Measurements from ENCODE around the gene USH1C. TPM values are rescaled to one million over a fixed set of nuclear protein-coding genes. Genes with fewer than 3 reads are reported as not detected.
A peak's percentile ranks its signal among the peaks of the same experiment; 100 is the strongest.

The USH1C gene
- total RNA-seq, 1 experiment from 2014 or later = 101 TPM

DNA sequence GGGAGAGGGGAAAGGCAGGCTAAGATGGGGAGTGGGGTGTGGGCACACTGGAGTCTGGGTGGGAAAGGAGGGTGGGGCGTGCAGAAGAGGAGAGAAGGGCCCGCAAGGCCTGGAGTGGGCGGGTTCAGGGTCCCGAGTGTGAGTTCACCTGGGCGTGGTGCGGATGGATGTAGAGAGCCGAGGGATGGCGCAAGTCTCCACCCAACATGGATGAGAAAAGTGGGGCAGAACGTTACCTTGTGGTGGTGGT is 67.2 kb downstream of the USH1C start:
- no peaks in the 10 kb centered on the region for H3K9me3 ChIP-seq
- H3K4me3 ChIP-seq (ENCODE audit: low read depth, low read length) = no peak overlapping the region
- Mint-ChIP-seq H3K9me3 (ENCODE audit: unreplicated experiment) (no peaks in the 10 kb centered on the region), H3K4me1 (ENCODE audit: low read depth, unreplicated experiment) (no peaks in the 10 kb centered on the region), H3K27ac (ENCODE audit: unreplicated experiment) (no peak overlapping the region), H3K27me3 (ENCODE audit: insufficient read depth, unreplicated experiment) (peaks cover 19% of the 10 kb centered on the region), H3K36me3 (ENCODE audit: insufficient read depth, unreplicated experiment) (no peaks in the 10 kb centered on the region), H3K4me3 (ENCODE audit: unreplicated experiment) (peak overlapping the region; percentile 10)
- CTCF ChIA-PET = no interaction called here
- H3K27me3 ChIP-seq (replicated peaks; ENCODE audit: control insufficient read depth, insufficient read depth, low read length) = peaks cover 6% of the 10 kb centered on the region
- no peak for DNase-seq
- H3K4me1 ChIP-seq = 0 out of 2 replicates have a peak, but pooled peaks cover 3% of the 10 kb centered on the region
- TF ChIP-seq, protein P1, sequence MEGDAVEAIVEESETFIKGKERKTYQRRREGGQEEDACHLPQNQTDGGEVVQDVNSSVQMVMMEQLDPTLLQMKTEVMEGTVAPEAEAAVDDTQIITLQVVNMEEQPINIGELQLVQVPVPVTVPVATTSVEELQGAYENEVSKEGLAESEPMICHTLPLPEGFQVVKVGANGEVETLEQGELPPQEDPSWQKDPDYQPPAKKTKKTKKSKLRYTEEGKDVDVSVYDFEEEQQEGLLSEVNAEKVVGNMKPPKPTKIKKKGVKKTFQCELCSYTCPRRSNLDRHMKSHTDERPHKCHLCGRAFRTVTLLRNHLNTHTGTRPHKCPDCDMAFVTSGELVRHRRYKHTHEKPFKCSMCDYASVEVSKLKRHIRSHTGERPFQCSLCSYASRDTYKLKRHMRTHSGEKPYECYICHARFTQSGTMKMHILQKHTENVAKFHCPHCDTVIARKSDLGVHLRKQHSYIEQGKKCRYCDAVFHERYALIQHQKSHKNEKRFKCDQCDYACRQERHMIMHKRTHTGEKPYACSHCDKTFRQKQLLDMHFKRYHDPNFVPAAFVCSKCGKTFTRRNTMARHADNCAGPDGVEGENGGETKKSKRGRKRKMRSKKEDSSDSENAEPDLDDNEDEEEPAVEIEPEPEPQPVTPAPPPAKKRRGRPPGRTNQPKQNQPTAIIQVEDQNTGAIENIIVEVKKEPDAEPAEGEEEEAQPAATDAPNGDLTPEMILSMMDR (IDR thresholded peaks at IDR 0.05; ENCODE audit: insufficient read depth in 1 of 2, low read depth in 1 of 2, low read length in 1 of 2, severe bottlenecking in 1 of 2, unreplicated experiment in 1 of 2) = no peak
- BruUV-seq (replicated peaks) = no TSS peak
- POLR2A ChIA-PET = no interaction called here
- intact Hi-C loops (cut with micrococcal nuclease; ENCODE audit: unreplicated experiment) = no loop called here
- H3K36me3 ChIP-seq (ENCODE audit: control insufficient read depth, insufficient read depth, low read length) = no peaks in the 10 kb centered on the region

DNA sequence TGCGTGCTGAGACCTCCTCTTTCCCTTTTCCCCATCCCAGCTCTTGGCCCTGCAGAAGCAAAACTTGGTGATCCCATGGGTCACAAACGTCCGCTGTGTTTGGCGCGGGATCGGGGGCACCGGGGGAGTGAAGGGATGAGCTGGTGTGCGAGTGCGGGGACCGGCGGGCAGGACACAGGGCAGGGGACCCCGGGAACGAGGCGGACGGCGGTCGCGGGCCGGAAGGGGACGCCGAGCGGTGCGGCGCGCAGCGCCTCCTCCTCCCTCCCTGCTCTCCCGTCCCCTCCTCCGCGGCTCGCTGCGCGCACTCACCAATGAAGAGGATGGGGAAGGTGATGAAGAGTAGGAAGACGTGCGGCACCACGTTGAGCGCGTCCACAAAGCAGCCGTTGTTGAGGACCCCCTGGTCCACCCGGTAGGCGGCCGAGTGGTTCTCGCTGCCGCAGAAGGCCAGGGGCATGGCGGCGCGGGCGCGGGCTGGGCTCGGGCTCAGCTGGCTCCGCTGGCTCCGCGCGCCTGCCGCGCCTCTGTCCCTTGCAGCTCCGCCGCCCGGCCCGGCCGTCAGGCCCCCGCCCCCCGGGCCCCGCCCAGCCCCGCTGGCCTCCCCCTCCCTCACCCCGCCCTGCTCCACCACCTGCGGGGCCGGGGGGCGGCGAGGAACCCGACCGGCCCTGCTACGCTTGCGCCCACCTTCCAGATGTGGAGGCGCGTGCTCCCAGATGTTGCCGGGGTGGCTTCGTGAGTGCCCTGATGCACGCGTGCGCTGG is 67.7 kb downstream of the USH1C start, which contains the start of gene ABCC8:
ABCC8 (minus strand) TSS at position 529 of the 767 bp plus-strand sequence; CDS start at position 460, 69 bp downstream.
- peaks cover 6% of the 10 kb centered on the region for H3K27me3 ChIP-seq (replicated peaks; ENCODE audit: control insufficient read depth, insufficient read depth, low read length)
- TF ChIP-seq, protein P1 (IDR thresholded peaks at IDR 0.05; ENCODE audit: insufficient read depth in 1 of 2, low read depth in 1 of 2, low read length in 1 of 2, severe bottlenecking in 1 of 2, unreplicated experiment in 1 of 2) = no peak
- BruUV-seq (replicated peaks) = no TSS peak
- H3K9me3 ChIP-seq = no peaks in the 10 kb centered on the region
- H3K9me3 Mint-ChIP-seq (ENCODE audit: unreplicated experiment) = no peaks in the 10 kb centered on the region
- intact Hi-C loops (cut with micrococcal nuclease; ENCODE audit: unreplicated experiment) = no loop called here
- H3K4me3 Mint-ChIP-seq (ENCODE audit: unreplicated experiment) = peak within 1 kb of the TSS; percentile 71
- 0 out of 2 replicates have a peak, but pooled peaks cover 3% of the 10 kb centered on the region for H3K4me1 ChIP-seq
- H3K4me1 Mint-ChIP-seq (ENCODE audit: low read depth, unreplicated experiment) = no peaks in the 10 kb centered on the region
- H3K36me3 ChIP-seq (ENCODE audit: control insufficient read depth, insufficient read depth, low read length) = no peaks in the 10 kb centered on the region
- ChIA-PET POLR2A (no interaction called here), CTCF (no interaction called here)
- H3K36me3 Mint-ChIP-seq (ENCODE audit: insufficient read depth, unreplicated experiment) = no peaks in the 10 kb centered on the region
- DNase-seq = no peak
- peaks cover 22% of the 10 kb centered on the region for H3K27me3 Mint-ChIP-seq (ENCODE audit: insufficient read depth, unreplicated experiment)
- peak within 1 kb of the TSS; percentile 35 for H3K4me3 ChIP-seq (ENCODE audit: low read depth, low read length)
- H3K27ac Mint-ChIP-seq (ENCODE audit: unreplicated experiment) = no peak within 1 kb of the TSS

DNA sequence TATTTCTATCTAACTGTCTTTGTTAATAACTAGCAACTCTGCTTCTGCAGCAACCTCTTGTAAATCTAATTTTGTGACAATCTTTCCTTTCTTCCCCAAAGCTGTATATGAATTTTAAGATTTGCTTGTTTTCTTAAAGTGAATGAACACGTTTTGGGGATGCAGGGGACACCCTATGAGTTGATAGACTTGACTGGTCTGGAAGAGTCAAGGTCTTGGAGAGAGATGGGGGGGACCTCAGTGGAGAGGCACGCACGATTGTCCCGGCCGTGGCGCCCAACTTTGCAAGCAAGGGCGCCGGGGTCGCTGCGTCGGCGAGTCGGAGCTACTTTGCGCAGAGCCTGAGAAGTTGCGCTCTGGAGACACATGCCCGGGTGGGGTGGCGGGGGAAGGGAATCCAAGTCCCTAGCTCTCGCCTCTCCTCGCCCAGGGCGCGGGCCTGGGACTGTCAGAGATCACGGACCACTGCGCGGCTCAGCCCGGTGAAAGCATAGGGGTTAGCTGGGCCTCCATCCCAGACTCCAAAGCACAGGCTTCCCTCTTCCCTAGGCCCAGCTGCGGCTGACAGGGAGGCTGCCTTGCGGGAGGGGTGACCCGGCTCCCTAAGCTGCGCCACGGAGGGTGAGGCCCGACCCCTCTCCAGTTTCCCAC is 68.4 kb downstream of the USH1C start:
- H3K9me3 Mint-ChIP-seq (ENCODE audit: unreplicated experiment) = no peaks in the 10 kb centered on the region
- POLR2A ChIA-PET = no interaction called here

More for the DNA sequence above, 68.4 kb downstream of the USH1C start:
- TF ChIP-seq, protein P1 (IDR thresholded peaks at IDR 0.05; ENCODE audit: insufficient read depth in 1 of 2, low read depth in 1 of 2, low read length in 1 of 2, severe bottlenecking in 1 of 2, unreplicated experiment in 1 of 2) = no peak
- peak overlapping the region; percentile 35 for H3K4me3 ChIP-seq (ENCODE audit: low read depth, low read length)
- no peaks in the 10 kb centered on the region for H3K36me3 Mint-ChIP-seq (ENCODE audit: insufficient read depth, unreplicated experiment)
- BruUV-seq (replicated peaks) = no TSS peak
- no peaks in the 10 kb centered on the region for H3K9me3 ChIP-seq
- H3K4me1 Mint-ChIP-seq (ENCODE audit: low read depth, unreplicated experiment) = no peaks in the 10 kb centered on the region
- 0 out of 2 replicates have a peak, but pooled peaks cover 3% of the 10 kb centered on the region for H3K4me1 ChIP-seq
- peaks cover 8% of the 10 kb centered on the region for H3K27me3 ChIP-seq (replicated peaks; ENCODE audit: control insufficient read depth, insufficient read depth, low read length)
- H3K27me3 Mint-ChIP-seq (ENCODE audit: insufficient read depth, unreplicated experiment) = peaks cover 24% of the 10 kb centered on the region
- H3K36me3 ChIP-seq (ENCODE audit: control insufficient read depth, insufficient read depth, low read length) = no peaks in the 10 kb centered on the region
- CTCF ChIA-PET = no interaction called here
- DNase-seq = no peak
- intact Hi-C loops (cut with micrococcal nuclease; ENCODE audit: unreplicated experiment) = no loop called here
- H3K4me3 Mint-ChIP-seq (ENCODE audit: unreplicated experiment) = peak overlapping the region; percentile 71
- H3K27ac Mint-ChIP-seq (ENCODE audit: unreplicated experiment) = no peak overlapping the region

All from Caco-2 (cell line).